ENCODE results near the gene CAMLG. TPM values are rescaled to one million over a fixed set of nuclear protein-coding genes. Genes with fewer than 3 reads are reported as not detected.
"Not testable (repeated sequence)": the region's sequence is repeated elsewhere in the genome, so short reads cannot be mapped to it uniquely, and the experiment has no call there.

The CAMLG gene
- total and polyA plus RNA-seq, 5 donors: 20.8 to 24.8 (median 23.6) TPM

GRCh38 chr5:134736173-134736812 lies 2.1 kb upstream of the CAMLG start:
- ATAC-seq (no peak), DNase-seq (no peak)
- no peaks in the 10 kb centered on the region for H3K4me1 ChIP-seq (ENCODE audit: control insufficient read depth, insufficient read depth, low read length)
- no peaks in the 10 kb centered on the region for H3K27me3 ChIP-seq (ENCODE audit: control insufficient read depth, insufficient read depth)
- H3K4me3 ChIP-seq (ENCODE audit: low read length): no peak overlapping the region
- H3K27ac ChIP-seq (ENCODE audit: low read length): no peak overlapping the region
- H3K9me3 ChIP-seq (ENCODE audit: control insufficient read depth, low read length): no peaks in the 10 kb centered on the region
- intact Hi-C loops (cut with DNase I): loop anchor here in 1 of 4 donors (5.0 kb wide), 1 partner anchor 171 kb away; the partner anchor contains the start of gene PCBD2
- WGBS: 66% methylated on average over 2 of the region's 2 CpGs

- Histone ChIP-seq H3K4me3 (ENCODE audit: low read length) (peak overlapping the region; percentile 61), H3K4me1 (ENCODE audit: control insufficient read depth, insufficient read depth, low read length) (no peaks in the 10 kb centered on the region), H3K27ac (ENCODE audit: low read length) (peak overlapping the region; percentile 49), H3K9me3 (ENCODE audit: control insufficient read depth, low read length) (no peaks in the 10 kb centered on the region), H3K27me3 (ENCODE audit: control insufficient read depth, insufficient read depth) (no peaks in the 10 kb centered on the region)
- DNase-seq (peak in 1 of 3 donors; percentile 55), ATAC-seq (peak; percentile 15 to 21)
- 4% methylated on average over 21 of the region's 21 CpGs for WGBS
- intact Hi-C loops (cut with DNase I): loop anchor here in 1 of 4 donors (5.0 kb wide), 1 partner anchor 168 kb away; the partner anchor contains the start of gene PCBD2
Observed at GRCh38 chr5:134738963-134739661, 764 bp downstream of the CAMLG start.

- no peak for ATAC-seq
- no peak overlapping the region for H3K4me3 ChIP-seq (ENCODE audit: low read length)
- no peaks in the 10 kb centered on the region for H3K9me3 ChIP-seq (ENCODE audit: control insufficient read depth, low read length)
- H3K27me3 ChIP-seq (ENCODE audit: control insufficient read depth, insufficient read depth): no peaks in the 10 kb centered on the region
- WGBS: 91% methylated on average over 11 of the region's 11 CpGs
- H3K4me1 ChIP-seq (ENCODE audit: control insufficient read depth, insufficient read depth, low read length): no peaks in the 10 kb centered on the region
- intact Hi-C loops (cut with DNase I): no loop called here
- no peak for DNase-seq
- no peak overlapping the region for H3K27ac ChIP-seq (ENCODE audit: low read length)
Observed at GRCh38 chr5:134741052-134741451, 2.7 kb downstream of the CAMLG start.

GRCh38 chr5:134742134-134742533 lies 3.8 kb downstream of the CAMLG start:
- Histone ChIP-seq H3K4me3 (ENCODE audit: low read length) (no peak overlapping the region), H3K27ac (ENCODE audit: low read length) (no peak overlapping the region), H3K9me3 (ENCODE audit: control insufficient read depth, low read length) (no peaks in the 10 kb centered on the region), H3K4me1 (ENCODE audit: control insufficient read depth, insufficient read depth, low read length) (no peaks in the 10 kb centered on the region), H3K27me3 (ENCODE audit: control insufficient read depth, insufficient read depth) (no peaks in the 10 kb centered on the region)
- 94% methylated on average over 2 of the region's 2 CpGs for WGBS
- ATAC-seq: no peak
- intact Hi-C loops (cut with DNase I): no loop called here
- no peak for DNase-seq

GRCh38 chr5:134749415-134749814 lies 11.1 kb downstream of the CAMLG start:
- 93% methylated on average over 3 of the region's 3 CpGs for WGBS
- Histone ChIP-seq H3K4me1 (ENCODE audit: control insufficient read depth, insufficient read depth, low read length) (no peaks in the 10 kb centered on the region), H3K4me3 (ENCODE audit: low read length) (no peak overlapping the region), H3K9me3 (ENCODE audit: control insufficient read depth, low read length) (no peaks in the 10 kb centered on the region), H3K27me3 (ENCODE audit: control insufficient read depth, insufficient read depth) (no peaks in the 10 kb centered on the region), H3K27ac (ENCODE audit: low read length) (no peak overlapping the region)
- ATAC-seq (no peak), DNase-seq (no peak)
- intact Hi-C loops (cut with DNase I): no loop called here

- peak in 1 of 2 donors; percentile 54 for ATAC-seq
- DNase-seq: no peak
- H3K4me1 ChIP-seq (ENCODE audit: control insufficient read depth, insufficient read depth, low read length): peaks cover 2% of the 10 kb centered on the region
- H3K27me3 ChIP-seq (ENCODE audit: control insufficient read depth, insufficient read depth): no peaks in the 10 kb centered on the region
- no peaks in the 10 kb centered on the region for H3K9me3 ChIP-seq (ENCODE audit: control insufficient read depth, low read length)
- H3K4me3 ChIP-seq (ENCODE audit: low read length): peak overlapping the region; percentile 65
- 22% methylated on average over 9 of the region's 9 CpGs for WGBS
- no peak overlapping the region for H3K27ac ChIP-seq (ENCODE audit: low read length)
- intact Hi-C loops (cut with DNase I): loop anchor here in 1 of 4 donors (10.0 kb wide), 1 partner anchor 147 kb away; the partner anchor contains the start of gene PCBD2
Observed at GRCh38 chr5:134758176-134758503, 19.8 kb downstream of the CAMLG start.

- intact Hi-C loops (cut with DNase I): loop anchor here in 1 of 4 donors (10.0 kb wide), 1 partner anchor 146 kb away; the partner anchor contains the start of gene PCBD2
- under 1% methylated on average over 73 of the region's 73 CpGs for whole genome bisulfite sequencing
Observed at GRCh38 chr5:134758504-134759341, 20.4 kb downstream of the CAMLG start, which contains the start of gene DDX46. Gene DDX46, plus strand, starts transcription at chr5:134758779. Its CDS starts 160 bp downstream, at chr5:134758939.

GRCh38 chr5:134767528-134768291 lies 29.4 kb downstream of the CAMLG start:
- H3K4me3 ChIP-seq (ENCODE audit: low read length); ATAC-seq; DNase-seq; H3K9me3 ChIP-seq (ENCODE audit: control insufficient read depth, low read length); H3K27me3 ChIP-seq (ENCODE audit: control insufficient read depth, insufficient read depth); H3K27ac ChIP-seq (ENCODE audit: low read length); intact Hi-C loops (cut with DNase I); H3K4me1 ChIP-seq (ENCODE audit: control insufficient read depth, insufficient read depth, low read length): not testable (repeated sequence)
- 93% methylated on average over 21 of the region's 21 CpGs for WGBS

More at GRCh38 chr5:134758504-134759341, 20.4 kb downstream of the CAMLG start, which contains the start of gene DDX46:
- ATAC-seq (peak; percentile 99), DNase-seq (peak; percentile 94 to 97 (median 97))
- peak within 1 kb of the TSS; percentile 22 for H3K27ac ChIP-seq (ENCODE audit: low read length)
- H3K27me3 ChIP-seq (ENCODE audit: control insufficient read depth, insufficient read depth): no peaks in the 10 kb centered on the region
- peak within 1 kb of the TSS; percentile 65 for H3K4me3 ChIP-seq (ENCODE audit: low read length)
- H3K4me1 ChIP-seq (ENCODE audit: control insufficient read depth, insufficient read depth, low read length): peaks cover 2% of the 10 kb centered on the region
- no peaks in the 10 kb centered on the region for H3K9me3 ChIP-seq (ENCODE audit: control insufficient read depth, low read length)

- no peak for DNase-seq
- no peak for ATAC-seq
- 64% methylated on average over 4 of the region's 4 CpGs for WGBS
- Histone ChIP-seq H3K4me1 (ENCODE audit: control insufficient read depth, insufficient read depth, low read length) (no peaks in the 10 kb centered on the region), H3K27me3 (ENCODE audit: control insufficient read depth, insufficient read depth) (no peaks in the 10 kb centered on the region), H3K9me3 (ENCODE audit: control insufficient read depth, low read length) (no peaks in the 10 kb centered on the region), H3K27ac (ENCODE audit: low read length) (no peak overlapping the region), H3K4me3 (ENCODE audit: low read length) (no peak overlapping the region)
- intact Hi-C loops (cut with DNase I): no loop called here
Observed at GRCh38 chr5:134769206-134769605, 30.9 kb downstream of the CAMLG start.

GRCh38 chr5:134772461-134773125 lies 34.2 kb downstream of the CAMLG start:
- intact Hi-C loops (cut with DNase I): loop anchor here in 1 of 4 donors (10.0 kb wide), 1 partner anchor 68 kb away; no protein-coding TSS in a partner anchor
- no peak for DNase-seq
- no peaks in the 10 kb centered on the region for H3K9me3 ChIP-seq (ENCODE audit: control insufficient read depth, low read length)
- ATAC-seq: no peak
- H3K27ac ChIP-seq (ENCODE audit: low read length): no peak overlapping the region
- no peak overlapping the region for H3K4me3 ChIP-seq (ENCODE audit: low read length)
- no peaks in the 10 kb centered on the region for H3K4me1 ChIP-seq (ENCODE audit: control insufficient read depth, insufficient read depth, low read length)
- 93% methylated on average over 10 of the region's 10 CpGs for WGBS
- no peaks in the 10 kb centered on the region for H3K27me3 ChIP-seq (ENCODE audit: control insufficient read depth, insufficient read depth)

All from right cardiac atrium (tissue), 5 donors.